HG03432 (cell line): ENCODE results near the gene APBA2.

Experiments used
- ATAC-seq: cut with Tn5 transposase; IDR thresholded peaks from one replicate; pipeline ENCODE4 v1.9.1; 2021; ENCODE audit warnings: mild to moderate bottlenecking, moderate library complexity; ENCODE audit not compliant: unreplicated experiment

Gene APBA2

GRCh38 chr15:28914046-28914445 lies 28.3 kb downstream of the APBA2 start:
- no peak for ATAC-seq

GRCh38 chr15:28914483-28915023 lies 28.8 kb downstream of the APBA2 start:
- ATAC-seq, result no peak

GRCh38 chr15:28915041-28915810 lies 29.5 kb downstream of the APBA2 start:
- ATAC-seq, result no peak

- ATAC-seq, result no peak
Observed at GRCh38 chr15:28915935-28916334, 30.2 kb downstream of the APBA2 start.

GRCh38 chr15:28917791-28918140 lies 32.0 kb downstream of the APBA2 start:
- ATAC-seq, result no peak

- ATAC-seq, result no peak
Observed at GRCh38 chr15:28918141-28918983, 32.6 kb downstream of the APBA2 start.

- ATAC-seq, result no peak
Observed at GRCh38 chr15:28919201-28919635, 33.4 kb downstream of the APBA2 start.

- no peak for ATAC-seq
Observed at GRCh38 chr15:28919679-28920655, 34.2 kb downstream of the APBA2 start.

GRCh38 chr15:28920781-28921331 lies 35.1 kb downstream of the APBA2 start:
- no peak for ATAC-seq

GRCh38 chr15:28921336-28921735 lies 35.6 kb downstream of the APBA2 start:
- no peak for ATAC-seq

- ATAC-seq, result no peak
Observed at GRCh38 chr15:28921919-28922706, 36.3 kb downstream of the APBA2 start.

GRCh38 chr15:28922707-28923012 lies 36.9 kb downstream of the APBA2 start:
- ATAC-seq, result no peak

- no peak for ATAC-seq
Observed at GRCh38 chr15:28923726-28924280, 38.0 kb downstream of the APBA2 start.

GRCh38 chr15:28927043-28927442 lies 41.3 kb downstream of the APBA2 start:
- no peak for ATAC-seq

- ATAC-seq, result no peak
Observed at GRCh38 chr15:28929200-28929599, 43.4 kb downstream of the APBA2 start.

GRCh38 chr15:28930011-28930410 lies 44.2 kb downstream of the APBA2 start:
- no peak for ATAC-seq

- no peak for ATAC-seq
Observed at GRCh38 chr15:28930476-28931291, 44.9 kb downstream of the APBA2 start.

- ATAC-seq, result no peak
Observed at GRCh38 chr15:28931828-28932227, 46.1 kb downstream of the APBA2 start.

- no peak for ATAC-seq
Observed at GRCh38 chr15:28932361-28932760, 46.6 kb downstream of the APBA2 start.
